Kidney capillary endothelial cell (primary cell): ENCODE data around the gene SLC22A8.
"Not testable (repeated sequence)": the region's sequence is repeated elsewhere in the genome, so short reads cannot be mapped to it uniquely, and the experiment has no call there.

Source experiments
- DNase-seq: peaks from one replicate; pipeline ENCODE4 v3.0.0-alpha.2; 2018; ENCODE audit warnings: low spot score

The SLC22A8 gene

GRCh38 chr11:62985041-62985750 lies 30.4 kb downstream of the SLC22A8 start:
- DNase-seq, result no peak

DNA sequence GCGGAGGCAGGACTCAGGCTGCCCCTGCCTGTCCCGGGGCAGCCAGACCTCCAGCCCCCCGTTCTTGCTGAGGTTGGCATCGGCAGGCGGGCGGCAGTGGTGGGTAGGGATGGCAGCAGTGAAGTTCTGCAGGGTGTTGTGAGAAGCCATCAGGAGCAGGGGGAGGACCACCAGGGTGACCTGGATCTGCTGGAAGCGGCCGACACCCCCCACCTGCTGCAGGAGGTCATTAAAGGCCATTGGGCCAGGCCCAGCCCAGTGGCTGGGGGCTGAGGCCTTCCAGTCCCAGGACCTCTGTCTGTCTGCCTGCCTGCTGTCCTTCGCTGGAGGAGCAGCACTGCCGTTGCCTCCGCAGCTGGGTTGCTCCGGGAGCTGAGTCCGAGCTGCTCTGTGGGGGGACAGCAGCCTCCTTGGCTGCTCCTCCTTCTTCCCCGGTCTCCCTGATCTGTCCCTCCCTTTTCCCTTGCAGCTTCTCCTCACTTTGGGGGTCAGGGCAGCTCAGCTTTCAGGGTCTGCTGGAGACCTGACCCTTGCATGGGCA lies 31.1 kb downstream of the SLC22A8 start, which contains the start of gene SLC22A6:
Gene SLC22A6 (minus strand): TSS at position 517 of the 541 bp plus-strand sequence. CDS start 277 bp downstream, at position 240.
- no peak for DNase-seq

GRCh38 chr11:62983536-62984199 lies 32.0 kb downstream of the SLC22A8 start:
- DNase-seq, result no peak

DNA sequence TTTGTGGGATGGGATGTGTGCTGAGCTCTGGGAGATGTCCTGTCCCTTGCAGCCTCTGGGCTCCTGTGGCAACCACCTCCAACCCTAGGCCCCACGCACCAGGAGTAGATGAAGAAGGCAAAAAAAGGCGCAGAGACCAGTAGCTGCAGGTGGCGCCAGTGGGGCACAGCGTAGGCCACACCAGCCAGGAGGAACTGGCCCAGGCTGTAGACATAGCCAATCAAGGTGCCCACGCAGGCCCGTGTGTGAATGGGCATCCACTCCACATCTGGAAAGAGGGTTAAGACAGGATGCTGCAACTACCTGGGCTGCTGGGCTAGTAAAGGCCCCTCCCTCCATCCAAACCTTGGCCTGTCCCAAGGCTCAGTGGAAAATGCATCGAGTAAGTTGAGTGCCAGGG lies 33.9 kb downstream of the SLC22A8 start:
- DNase-seq, result no peak

- DNase-seq, result no peak
These were observed 35.4 kb downstream of the SLC22A8 start for GRCh38 chr11:62980133-62980760.

GRCh38 chr11:62976109-62976508 lies 39.5 kb downstream of the SLC22A8 start:
- no peak for DNase-seq

DNA sequence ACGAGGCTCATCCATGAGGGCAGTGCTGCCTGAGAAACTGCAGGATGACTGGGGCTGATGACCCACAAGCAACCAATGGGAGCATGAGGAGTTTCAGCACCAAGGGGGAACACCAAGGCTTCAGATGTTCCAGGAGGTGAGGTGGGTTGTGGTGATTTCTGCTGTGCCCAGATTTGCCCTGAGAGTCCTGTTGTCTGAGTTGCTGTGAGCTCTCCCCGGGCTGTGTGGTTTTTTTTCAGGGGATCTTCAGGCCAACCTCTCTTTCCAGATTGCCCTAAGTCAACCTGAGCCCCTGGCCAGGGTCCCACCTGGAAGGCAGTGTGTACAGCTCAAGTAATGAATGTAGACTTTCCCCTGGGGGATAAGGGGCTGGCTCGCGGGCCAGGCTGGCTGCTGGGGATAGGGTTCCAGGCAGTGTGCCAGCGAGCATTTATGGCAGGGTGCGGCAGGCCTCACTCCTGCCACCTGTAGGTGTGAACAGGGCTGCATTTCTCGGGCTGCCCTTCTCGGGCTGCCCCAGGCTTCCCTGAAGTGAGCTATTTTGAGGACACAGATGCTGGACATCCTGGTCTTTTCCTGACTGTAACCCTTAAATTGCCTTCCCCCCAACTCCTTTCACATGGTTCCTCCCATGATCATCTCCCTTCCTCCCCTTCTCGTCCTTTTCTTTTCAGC lies 40.7 kb downstream of the SLC22A8 start:
- peak; percentile 20 for DNase-seq

DNA sequence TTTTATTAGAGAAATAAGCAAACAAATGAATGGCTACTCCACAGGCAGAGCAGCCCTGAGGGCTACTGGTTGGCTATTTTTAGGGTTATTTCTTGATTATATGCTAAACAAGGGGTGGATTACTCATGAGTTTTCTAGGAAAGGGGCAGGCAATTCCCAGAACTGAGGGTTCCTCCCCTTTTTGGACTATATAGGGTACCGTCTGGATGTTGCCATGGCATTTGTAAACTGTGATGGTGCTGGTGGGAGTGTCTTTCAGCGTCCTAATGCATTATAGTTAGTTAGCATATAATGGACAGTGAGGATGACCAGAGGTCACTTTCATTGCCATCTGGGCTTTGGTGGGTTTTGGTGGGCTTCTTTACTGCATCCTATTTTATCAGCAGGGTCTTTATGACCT lies 50.1 kb downstream of the SLC22A8 start:
- no peak for DNase-seq

GRCh38 chr11:62962391-62962790 lies 53.2 kb downstream of the SLC22A8 start:
- no peak for DNase-seq

DNA sequence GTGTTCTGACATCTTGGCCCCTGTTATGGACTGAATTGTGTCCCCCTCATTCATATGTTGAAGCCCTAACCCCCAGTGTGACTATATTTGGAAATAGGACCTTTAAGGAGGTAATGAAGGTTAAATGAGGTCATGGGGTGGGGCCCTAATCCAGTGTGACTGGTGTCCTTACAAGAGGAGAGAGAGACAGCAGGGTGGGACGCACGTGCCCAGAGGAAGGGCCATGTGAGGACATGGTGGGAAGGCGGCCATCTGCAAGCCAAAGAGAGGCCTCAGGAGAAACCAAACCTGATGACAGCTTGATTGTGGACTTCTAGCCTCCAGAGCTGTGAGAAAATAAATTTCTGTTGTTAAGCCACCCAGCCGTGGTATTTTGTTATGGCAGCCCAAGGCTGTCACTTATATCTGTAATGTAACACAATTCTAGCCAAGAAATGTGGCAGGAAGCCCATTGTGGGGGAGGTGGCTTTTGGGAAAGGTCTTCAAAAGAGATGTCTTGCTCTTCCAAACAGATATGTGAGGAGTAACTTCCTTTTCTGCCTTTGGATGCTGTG lies 54.5 kb downstream of the SLC22A8 start:
- no peak for DNase-seq

DNA sequence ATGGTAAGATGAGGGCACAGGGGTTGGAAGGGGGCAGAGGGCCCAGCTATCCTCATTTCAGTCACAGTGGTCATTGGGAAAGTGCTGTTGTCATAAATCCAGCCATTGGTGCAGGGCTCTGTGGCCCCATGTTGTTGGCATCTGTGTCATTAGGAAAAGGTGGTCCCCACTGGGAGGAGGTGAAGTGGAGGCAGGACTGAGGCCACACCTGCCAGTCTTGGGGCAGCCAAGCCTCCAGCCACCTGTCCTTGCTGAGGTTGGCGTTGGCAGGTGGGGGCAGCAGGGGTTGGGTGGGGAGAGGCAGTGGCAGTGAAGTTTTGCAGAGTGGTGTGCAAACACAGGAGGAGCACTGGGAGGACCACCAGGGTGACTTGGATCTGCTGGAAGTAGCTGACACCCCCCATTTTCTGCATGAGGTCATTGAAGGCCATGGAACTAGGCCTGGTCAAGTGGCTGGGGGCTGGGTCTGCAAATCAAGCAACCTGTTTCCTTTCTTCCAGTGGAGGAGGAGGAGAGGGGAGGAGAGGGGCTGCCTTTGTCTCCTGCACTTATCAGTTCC lies 56.1 kb downstream of the SLC22A8 start:
- no peak for DNase-seq

DNA sequence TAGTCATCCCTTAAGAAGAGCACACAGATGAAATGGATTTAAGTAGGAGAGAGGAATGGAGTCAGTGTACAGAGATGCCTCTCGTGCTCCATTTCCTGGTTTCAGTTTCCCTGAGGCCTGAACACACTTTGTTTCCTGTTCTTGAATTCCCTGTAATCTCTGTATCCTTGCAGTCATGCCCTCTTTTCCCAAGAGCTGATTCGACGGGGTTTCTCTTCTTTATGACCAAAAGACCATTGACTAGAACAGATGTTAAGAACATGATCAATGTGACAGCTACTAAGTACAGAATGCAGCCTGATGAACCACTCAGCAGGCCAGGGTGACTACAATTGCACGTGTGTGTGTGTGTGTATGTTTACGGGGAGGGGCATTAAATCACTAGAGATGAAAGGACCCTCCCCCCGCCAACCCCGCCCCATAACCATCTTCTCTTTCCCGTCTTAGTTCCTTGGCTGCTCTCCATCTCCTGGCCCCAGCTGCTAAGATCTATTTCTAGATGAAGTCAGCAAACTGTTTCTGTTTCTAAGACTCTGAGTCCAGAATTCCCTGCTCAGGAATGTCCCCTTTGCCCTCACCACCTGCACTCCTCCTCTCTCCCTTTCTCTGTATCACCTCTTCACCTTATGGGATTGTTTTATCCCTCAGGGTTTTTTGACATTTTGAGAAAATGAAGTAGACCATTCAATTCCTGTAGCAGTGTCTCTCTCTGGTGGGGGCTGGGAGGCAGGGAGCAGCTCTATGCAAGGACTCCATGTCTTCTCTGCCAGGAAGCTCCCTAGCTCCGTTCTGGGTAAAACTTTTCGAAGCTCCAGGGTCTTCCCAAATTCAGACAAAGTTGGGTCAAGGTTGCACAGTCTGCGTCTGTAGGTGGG lies 56.9 kb downstream of the SLC22A8 start:
- no peak for DNase-seq

GRCh38 chr11:62957147-62957546 lies 58.5 kb downstream of the SLC22A8 start:
- DNase-seq, result no peak

- DNase-seq, result no peak
These were observed 61.2 kb downstream of the SLC22A8 start for GRCh38 chr11:62954478-62954877.

DNA sequence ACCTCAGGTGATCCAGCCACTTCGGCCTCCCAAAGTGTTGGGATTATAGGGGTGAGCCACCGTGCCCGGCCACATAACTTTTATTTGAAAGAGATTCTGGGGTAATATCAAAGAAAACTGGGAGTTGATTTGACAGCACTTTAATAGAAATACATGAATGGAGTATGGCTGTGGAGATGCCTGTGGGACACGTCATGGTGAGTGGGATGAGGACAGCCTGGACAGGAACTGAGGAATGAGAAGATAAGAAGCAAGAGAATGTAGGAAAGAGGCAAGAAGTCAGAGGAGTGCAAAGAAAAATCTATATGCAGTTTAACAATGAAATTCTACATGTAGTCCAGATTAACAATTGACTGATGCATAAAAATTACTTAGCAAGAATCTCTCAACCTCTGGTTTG lies 61.8 kb downstream of the SLC22A8 start:
- DNase-seq, result no peak

GRCh38 chr11:62948765-62949320 lies 66.8 kb downstream of the SLC22A8 start:
- DNase-seq, result no peak

- not testable (repeated sequence) for DNase-seq
These were observed 70.1 kb downstream of the SLC22A8 start for GRCh38 chr11:62945538-62945937.
